H1 (cell line): ENCODE data around the gene PSME2. TPM values are rescaled to one million over a fixed set of nuclear protein-coding genes. Genes with fewer than 3 reads are reported as not detected.

Source experiments
- HDAC6 ChIP-seq: IDR thresholded peaks from one replicate; pipeline ENCODE4 v1.7.1; 2012; ENCODE audit warnings: low read depth, mild to moderate bottlenecking, inconsistent platforms, low read length, moderate library complexity
- KDM4A ChIP-seq: IDR thresholded peaks from one replicate; pipeline ENCODE4 v1.7.1; 2012; ENCODE audit warnings: low read depth, mild to moderate bottlenecking, moderate library complexity, low read length, inconsistent platforms; ENCODE audit not compliant: severe bottlenecking
- polyA plus RNA-seq, 7 experiments: library from polyadenylated mRNA; depleted of rRNA in 3 of 7; stranded (reverse) in 5 of 7; unstranded in 2 of 7; fragments of >200 nt in 5 of 7; fragments of 200-250 nt in 2 of 7; gene quantifications; 1 replicate in 5 of 7; 2 replicates in 1 of 7; 4 replicates in 1 of 7; pipeline versions ENCODE4 v1.2.1 to v1.2.3, GENCODE V29; 2011 to 2013; ENCODE audit warnings: missing spikeins in 2 of 7, mixed read lengths in 2 of 7
- total RNA-seq: library from RNA; stranded (reverse); fragmentation: NEBNext Ultra II Directional; extraction: Animal tissue kit (Norgen Biotek cat#: 25700); gene quantifications from 2 replicates; pipeline ENCODE4 v1.2.1, GENCODE V29; 2021

The PSME2 gene
- total and polyA plus RNA-seq, 2 of the 8 experiments (the other 6 are each of a cell fraction or from before 2014, with no cell fraction given), result 71.8 to 111 TPM

GRCh38 chr14:24135584-24135833 lies 10.9 kb downstream of the PSME2 start (continued):
- TF ChIP-seq HDAC6 (no peak), KDM4A (no peak)
